ENCODE results near the gene RSRP1. TPM values are rescaled to one million over a fixed set of nuclear protein-coding genes. Genes with fewer than 3 reads are reported as not detected.
A peak's percentile ranks its signal among the peaks of the same experiment; 100 is the strongest.

RSRP1 gene
- total and polyA plus RNA-seq, 2 of the 13 experiments (the other 11 are each of a cell fraction or from before 2014, with no cell fraction given), result 43.9 to 52.8 TPM

GRCh38 chr1:25239681-25240541 lies 7.3 kb downstream of the RSRP1 start (continued):
- TF ChIP-seq CREB1 (IDR thresholded peaks at IDR 0.05) (no peak), CREB1 (CRISPR knock-in tag; IDR thresholded peaks at IDR 0.05) (peak; percentile 68), ZBTB20 (CRISPR knock-in tag; IDR thresholded peaks at IDR 0.05; ENCODE audit: borderline replicate concordance, low read depth) (0 out of 2 replicates have a peak, but pooled peaks have one; percentile 17), ZMYM3 (CRISPR knock-in tag; IDR thresholded peaks at IDR 0.05) (0 out of 2 replicates have a peak, but pooled peaks have one; percentile 12), ZNF589 (CRISPR knock-in tag; conservative IDR thresholded peaks at IDR 0.05) (no peak), ZBTB46 (CRISPR knock-in tag; IDR thresholded peaks at IDR 0.05; ENCODE audit: borderline replicate concordance) (no peak), MTERF4 (CRISPR knock-in tag; IDR thresholded peaks at IDR 0.05) (no peak), NR2C2 (CRISPR knock-in tag; IDR thresholded peaks at IDR 0.05; ENCODE audit: borderline replicate concordance) (peak; percentile 67), CENPX (CRISPR knock-in tag; IDR thresholded peaks at IDR 0.05) (no peak), ZBTB1 (CRISPR knock-in tag; IDR thresholded peaks at IDR 0.05; ENCODE audit: borderline replicate concordance) (no peak), RBAK (CRISPR knock-in tag; IDR thresholded peaks at IDR 0.05) (no peak), FOXO1 (CRISPR knock-in tag; IDR thresholded peaks at IDR 0.05) (peak; percentile 55; the same call in 1 of the 2 replicates), JUNB (CRISPR knock-in tag; IDR thresholded peaks at IDR 0.05; ENCODE audit: borderline replicate concordance) (no peak), PBX2 (CRISPR knock-in tag; IDR thresholded peaks at IDR 0.05) (no peak), ATF7-NPFF (CRISPR knock-in tag; IDR thresholded peaks at IDR 0.05; ENCODE audit: low read depth) (0 out of 2 replicates have a peak, but pooled peaks have one; percentile 44), ERF (CRISPR knock-in tag; IDR thresholded peaks at IDR 0.05) (peak; percentile 57), NONO (IDR thresholded peaks at IDR 0.05) (no peak), NONO (CRISPR knock-in tag; conservative IDR thresholded peaks at IDR 0.05) (peak; percentile 67), RBFOX2 (IDR thresholded peaks at IDR 0.05; ENCODE audit: low read depth, low read length) (peak; percentile 83), ZNF124 (CRISPR knock-in tag; IDR thresholded peaks at IDR 0.05) (no peak), ZNF746 (CRISPR knock-in tag; IDR thresholded peaks at IDR 0.05) (no peak), RARA (CRISPR knock-in tag; IDR thresholded peaks at IDR 0.05) (no peak), GABPA (IDR thresholded peaks at IDR 0.05; ENCODE audit: low read depth, low read length) (peak; percentile 73), GABPA (CRISPR knock-in tag; IDR thresholded peaks at IDR 0.05; ENCODE audit: low read depth) (peak; percentile 90), NR0B2 (CRISPR knock-in tag; IDR thresholded peaks at IDR 0.05) (0 out of 2 replicates have a peak, but pooled peaks have one; percentile 37)
